Fibroblast of lung (primary cell): Measurements from ENCODE around the gene AGPAT1. TPM values are rescaled to one million over a fixed set of nuclear protein-coding genes. Genes with fewer than 3 reads are reported as not detected.

ENCODE experiments used
- DNase-seq, 2 donors: peaks; one replicate each; pipeline versions ENCODE4 v3.0.0 to v3.0.0-alpha.2; 2010; ENCODE audit warnings: low read depth in 2 of 2
- H2AFZ ChIP-seq: 2 replicates; pipeline ENCODE4 v1.5.1; 2012; ENCODE audit warnings: low read length, control low read depth, inconsistent platforms
- H3K27ac ChIP-seq: 2 replicates; pipeline ENCODE4 v1.5.1; 2011; ENCODE audit warnings: low read length, control low read depth; ENCODE audit not compliant: insufficient read depth
- H3K27me3 ChIP-seq: 2 replicates; pipeline ENCODE4 v1.5.1; 2011; ENCODE audit warnings: mild to moderate bottlenecking, low read length; ENCODE audit not compliant: control insufficient read depth, insufficient read depth
- H3K36me3 ChIP-seq: 2 replicates; pipeline ENCODE4 v1.5.1; 2011; ENCODE audit warnings: low read length; ENCODE audit not compliant: control insufficient read depth, insufficient read depth
- H3K4me1 ChIP-seq: 2 replicates; pipeline ENCODE4 v1.5.1; 2011; ENCODE audit warnings: low read length; ENCODE audit not compliant: control insufficient read depth, insufficient read depth; ENCODE audit errors: extremely low read depth
- H3K4me2 ChIP-seq: 2 replicates; pipeline ENCODE4 v1.5.1; 2011; ENCODE audit warnings: low read length, control low read depth; ENCODE audit not compliant: insufficient read depth; ENCODE audit errors: extremely low read depth
- H3K4me3 ChIP-seq, 4 experiments: fragments of 200-600 bp in 1 of 4; sonication (generic) in 1 of 4; replicated peaks in 1 of 4; 2 replicates each; pipeline ENCODE4 v1.5.1; 2011 to 2016; ENCODE audit warnings: low read length in 4 of 4, low read depth in 3 of 4, mild to moderate bottlenecking in 3 of 4, control low read depth in 2 of 4, inconsistent platforms in 1 of 4, mixed read lengths in 1 of 4; ENCODE audit not compliant: insufficient read depth in 1 of 4; ENCODE audit errors: control extremely low read depth in 1 of 4
- H3K79me2 ChIP-seq: 2 replicates; pipeline ENCODE4 v1.5.1; 2012; ENCODE audit warnings: mild to moderate bottlenecking, low read length, inconsistent platforms; ENCODE audit not compliant: control insufficient read depth, insufficient read depth
- H3K9ac ChIP-seq: 2 replicates; pipeline ENCODE4 v1.5.1; 2011; ENCODE audit warnings: mild to moderate bottlenecking, low read length, control low read depth; ENCODE audit not compliant: insufficient read depth
- H3K9me3 ChIP-seq: 2 replicates; pipeline ENCODE4 v1.5.1; 2012; ENCODE audit warnings: low read depth, low read length; ENCODE audit not compliant: control insufficient read depth, insufficient read depth
- H4K20me1 ChIP-seq: 2 replicates; pipeline ENCODE4 v1.5.1; 2011; ENCODE audit warnings: low read length; ENCODE audit not compliant: control insufficient read depth, insufficient read depth; ENCODE audit errors: extremely low read depth
- CTCF ChIP-seq, 2 donors: IDR thresholded peaks in 1 of 2; conservative IDR thresholded peaks in 1 of 2; 1 replicate in 1 of 2; 2 replicates in 1 of 2; pipeline ENCODE4 v1.5.1; 2011 to 2012; ENCODE audit warnings: low read length in 2 of 2, control low read depth in 1 of 2, inconsistent platforms in 1 of 2, low read depth in 1 of 2, mild to moderate bottlenecking in 1 of 2
- EZH2 ChIP-seq: IDR thresholded peaks from 2 replicates; pipeline ENCODE4 v1.5.1; 2012; ENCODE audit warnings: low read length, control low read depth, mild to moderate bottlenecking; ENCODE audit errors: missing control alignments
- polyA plus RNA-seq, 2 donors: library from polyadenylated mRNA; depleted of rRNA in 1 of 2; stranded (reverse) in 1 of 2; unstranded in 1 of 2; fragments of >200 nt; gene quantifications; 2 replicates each; pipeline ENCODE4 v1.2.1, GENCODE V29; 2011 to 2012; ENCODE audit warnings: missing spikeins in 1 of 2
- total RNA-seq: library from RNA; depleted of rRNA; stranded (reverse); fragments of >200 nt; gene quantifications from 2 replicates; pipeline ENCODE4 v1.2.1, GENCODE V29; 2014

The AGPAT1 gene
- total and polyA plus RNA-seq, 2 donors (not counting 1 experiment from before 2014, with no cell fraction given), result 22.1 to 79.0 TPM

DNA sequence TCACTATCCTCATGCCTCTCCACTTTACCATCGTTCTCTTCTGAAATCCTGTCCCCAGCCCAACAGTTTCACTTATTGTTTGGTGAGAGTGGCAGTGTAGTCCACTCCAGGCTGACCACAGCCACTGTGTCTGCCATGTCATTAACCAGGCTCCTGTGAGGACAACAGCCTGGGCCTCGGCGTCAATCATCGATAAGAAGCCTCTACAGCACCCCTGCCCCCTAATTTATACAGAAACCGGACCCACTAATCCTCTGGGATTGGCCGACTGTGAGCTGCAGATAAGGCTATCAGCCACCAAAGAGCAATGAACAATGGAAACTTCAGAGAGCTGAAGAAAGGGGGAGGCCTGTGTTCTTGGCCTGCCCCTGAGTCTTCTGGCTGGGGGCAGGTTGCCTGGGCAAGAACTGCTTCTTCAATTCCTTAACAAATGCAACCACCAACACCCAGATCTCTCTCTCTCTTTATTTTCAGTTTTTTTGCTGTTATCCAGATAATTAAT, 8.1 kb downstream of the AGPAT1 start:
- TF ChIP-seq CTCF (conservative IDR thresholded peaks at IDR 0.05 in 1 of 2, IDR thresholded peaks at IDR 0.05 in 1 of 2; ENCODE audit: low read depth in 1 of 2, low read length in 2 of 2) (no peak), EZH2 (no peak)
- Histone ChIP-seq H3K79me2 (peaks cover 1% of the 10 kb centered on the region), H3K4me1 (peaks cover under 1% of the 10 kb centered on the region), H3K9ac (no peak overlapping the region), H3K27me3 (no peaks in the 10 kb centered on the region), H2AFZ (no peak overlapping the region), H4K20me1 (no peaks in the 10 kb centered on the region), H3K27ac (no peak overlapping the region), H3K4me3 (no peak overlapping the region), H3K36me3 (peaks cover 33% of the 10 kb centered on the region), H3K9me3 (no peaks in the 10 kb centered on the region), H3K4me2 (no peak overlapping the region)
- DNase-seq, result no peak

DNA sequence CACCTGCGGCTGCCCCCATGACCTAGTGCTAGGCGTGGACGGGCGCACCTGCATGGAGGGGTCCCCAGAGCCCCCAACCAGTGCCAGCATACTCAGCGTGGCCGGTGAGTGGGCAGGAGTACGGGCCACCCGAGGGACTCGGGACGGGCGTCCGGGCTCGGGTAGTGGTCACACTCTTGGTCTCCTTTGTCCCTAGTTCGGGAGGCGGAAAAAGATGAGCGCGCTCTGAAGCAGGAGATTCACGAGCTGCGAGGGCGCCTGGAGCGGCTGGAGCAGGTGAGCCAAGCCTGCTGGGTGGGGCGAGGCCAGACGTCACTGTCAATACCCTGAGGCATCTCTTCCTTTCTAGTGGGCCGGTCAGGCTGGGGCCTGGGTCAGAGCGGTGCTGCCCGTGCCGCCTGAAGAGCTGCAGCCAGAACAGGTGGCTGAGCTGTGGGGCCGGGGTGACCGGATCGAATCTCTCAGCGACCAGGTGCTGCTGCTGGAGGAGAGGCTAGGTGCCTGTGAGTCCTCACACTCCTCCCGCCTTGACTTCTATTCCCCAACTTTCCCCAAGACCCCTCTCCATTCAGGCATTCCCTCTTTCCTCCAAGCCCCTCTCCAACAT, 8.6 kb downstream of the AGPAT1 start:
- Histone ChIP-seq H3K9ac (no peak overlapping the region), H3K36me3 (peaks cover 33% of the 10 kb centered on the region)
- DNase-seq, result no peak

More for the DNA sequence above, 8.6 kb downstream of the AGPAT1 start:
- no peaks in the 10 kb centered on the region for H3K79me2 ChIP-seq
- no peaks in the 10 kb centered on the region for H3K27me3 ChIP-seq
- no peak overlapping the region for H3K4me3 ChIP-seq
- H3K4me2 ChIP-seq, result no peak overlapping the region
- no peaks in the 10 kb centered on the region for H3K4me1 ChIP-seq
- no peak overlapping the region for H3K27ac ChIP-seq
- H3K9me3 ChIP-seq, result no peaks in the 10 kb centered on the region
- H4K20me1 ChIP-seq, result no peaks in the 10 kb centered on the region
- TF ChIP-seq EZH2, result no peak
- no peak for TF ChIP-seq CTCF (conservative IDR thresholded peaks at IDR 0.05 in 1 of 2, IDR thresholded peaks at IDR 0.05 in 1 of 2; ENCODE audit: low read depth in 1 of 2, low read length in 2 of 2)
- H2AFZ ChIP-seq, result no peak overlapping the region
